Tongue (tissue), 1 donor: ENCODE results near the gene PATE2. TPM values are rescaled to one million over a fixed set of nuclear protein-coding genes. Genes with fewer than 3 reads are reported as not detected.

Experiments
- total RNA-seq: library from RNA; depleted of rRNA; stranded (reverse); fragments of >200 nt; gene quantifications from one replicate; pipeline ENCODE4 v1.2.3, GENCODE V29; 2014

PATE2 gene
- total RNA-seq, 1 donor from 2014 or later = not detected

Other genes starting within 250 kb of the PATE2 start
- 49.1 TPM for gene EI24, start 209.4 kb downstream of the PATE2 start, total RNA-seq
- 79.4 TPM for gene STT3A, start 186.0 kb downstream of the PATE2 start, total RNA-seq
- 9.1 TPM for gene CHEK1, start 153.7 kb downstream of the PATE2 start, total RNA-seq
- gene ACRV1, start 98.0 kb downstream of the PATE2 start, total RNA-seq = not detected
- not detected for gene PATE1, start 32.5 kb downstream of the PATE2 start, total RNA-seq
- gene PATE3, start 9.3 kb upstream of the PATE2 start, total RNA-seq = not detected
- gene PATE4, start 54.5 kb upstream of the PATE2 start, total RNA-seq = not detected
- 4.6 TPM for gene HYLS1, start 108.8 kb upstream of the PATE2 start, total RNA-seq
- 7.2 TPM for gene PUS3, start 124.4 kb upstream of the PATE2 start, total RNA-seq
- not detected for gene DDX25, start 125.7 kb upstream of the PATE2 start, total RNA-seq
- gene VSIG10L2, start 167.2 kb upstream of the PATE2 start, total RNA-seq = not detected